ENCODE data around the gene PSTK. TPM values are rescaled to one million over a fixed set of nuclear protein-coding genes. Genes with fewer than 3 reads are reported as not detected.

The PSTK gene
- total RNA-seq, 1 experiment from 2014 or later: 3.4 TPM

Other genes with a start within 250 kb of the PSTK start
- gene CUZD1, start 134.5 kb upstream of the PSTK start, total RNA-seq (2014; rRNA removed; shearing (Covaris generic); ENCODE audit: low replicate concordance): 2.5 TPM in 1 of 2 replicates, not detected in the other
- 0.64 and 2.5 TPM in 2 replicates for gene FAM24B, start 100.8 kb upstream of the PSTK start, total RNA-seq (2014; rRNA removed; shearing (Covaris generic); ENCODE audit: low replicate concordance)
- gene FAM24A, start 69.8 kb upstream of the PSTK start, total RNA-seq (2014; rRNA removed; shearing (Covaris generic); ENCODE audit: low replicate concordance): not detected in 2 replicates
- gene C10orf88, start 26.2 kb upstream of the PSTK start, total RNA-seq (2014; rRNA removed; shearing (Covaris generic); ENCODE audit: low replicate concordance): 1.3 and 2.4 TPM in 2 replicates
- gene IKZF5, start 28.4 kb downstream of the PSTK start, total RNA-seq (2014; rRNA removed; shearing (Covaris generic); ENCODE audit: low replicate concordance): 0.57 and 3.8 TPM in 2 replicates
- gene ACADSB, start 28.6 kb downstream of the PSTK start, total RNA-seq (2014; rRNA removed; shearing (Covaris generic); ENCODE audit: low replicate concordance): 4.3 and 4.7 TPM in 2 replicates
- gene HMX3, start 155.6 kb downstream of the PSTK start, total RNA-seq (2014; rRNA removed; shearing (Covaris generic); ENCODE audit: low replicate concordance): not detected in 2 replicates
- gene HMX2, start 167.7 kb downstream of the PSTK start, total RNA-seq (2014; rRNA removed; shearing (Covaris generic); ENCODE audit: low replicate concordance): not detected in 2 replicates
- gene BUB3, start 174.0 kb downstream of the PSTK start, total RNA-seq (2014; rRNA removed; shearing (Covaris generic); ENCODE audit: low replicate concordance): 117 and 181 TPM in 2 replicates